Activated naive CD4-positive, alpha-beta T cell treated with anti-CD3 and anti-CD28 coated beads, Interleukin-2, amount 50 U/mL, for 24 hours (primary cell): ENCODE data around the gene PIBF1.
A peak's percentile ranks its signal among the peaks of the same experiment; 100 is the strongest.
"Not testable (repeated sequence)": the region's sequence is repeated elsewhere in the genome, so short reads cannot be mapped to it uniquely, and the experiment has no call there.

Experiments
- H3K27ac Mint-ChIP-seq: one replicate; pipeline ENCODE4 v1.8.0; 2021; ENCODE audit warnings: mild to moderate bottlenecking, mixed read lengths
- H3K27me3 Mint-ChIP-seq: one replicate; pipeline ENCODE4 v1.8.0; 2021; ENCODE audit warnings: mixed read lengths
- H3K36me3 Mint-ChIP-seq: one replicate; pipeline ENCODE4 v1.8.0; 2021; ENCODE audit warnings: mixed read lengths
- H3K4me1 Mint-ChIP-seq: one replicate; pipeline ENCODE4 v1.8.0; 2021; ENCODE audit warnings: mixed read lengths
- H3K4me3 Mint-ChIP-seq: one replicate; pipeline ENCODE4 v1.8.0; 2021; ENCODE audit warnings: mild to moderate bottlenecking, mixed read lengths
- H3K9me3 Mint-ChIP-seq: one replicate; pipeline ENCODE4 v1.8.0; 2021; ENCODE audit warnings: mixed read lengths

Gene PIBF1

DNA sequence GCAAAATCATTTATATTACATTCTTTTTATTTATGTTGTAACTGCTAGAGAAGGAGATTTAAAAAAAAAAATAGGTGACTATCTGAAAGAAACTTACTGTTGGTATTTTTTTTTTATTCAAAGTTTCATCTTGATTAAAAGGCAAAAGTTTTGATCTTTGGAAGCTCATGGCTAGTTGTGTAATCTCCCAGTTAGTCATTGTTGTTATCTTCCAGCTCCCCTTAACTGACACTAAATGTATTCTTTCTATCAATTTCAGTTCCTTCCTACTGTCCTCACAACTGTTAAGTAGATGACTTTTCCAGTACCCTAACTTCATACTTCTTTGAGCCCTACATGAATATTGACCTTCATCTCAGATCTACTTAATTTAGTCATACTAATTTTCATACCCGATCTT, 71.1 kb downstream of the PIBF1 start:
- H3K9me3 Mint-ChIP-seq, result no peaks in the 10 kb centered on the region
- no peak overlapping the region for H3K27ac Mint-ChIP-seq
- H3K27me3 Mint-ChIP-seq, result no peaks in the 10 kb centered on the region
- H3K4me3 Mint-ChIP-seq, result no peak overlapping the region
- peaks cover 3% of the 10 kb centered on the region for H3K4me1 Mint-ChIP-seq
- H3K36me3 Mint-ChIP-seq, result peaks cover 18% of the 10 kb centered on the region

DNA sequence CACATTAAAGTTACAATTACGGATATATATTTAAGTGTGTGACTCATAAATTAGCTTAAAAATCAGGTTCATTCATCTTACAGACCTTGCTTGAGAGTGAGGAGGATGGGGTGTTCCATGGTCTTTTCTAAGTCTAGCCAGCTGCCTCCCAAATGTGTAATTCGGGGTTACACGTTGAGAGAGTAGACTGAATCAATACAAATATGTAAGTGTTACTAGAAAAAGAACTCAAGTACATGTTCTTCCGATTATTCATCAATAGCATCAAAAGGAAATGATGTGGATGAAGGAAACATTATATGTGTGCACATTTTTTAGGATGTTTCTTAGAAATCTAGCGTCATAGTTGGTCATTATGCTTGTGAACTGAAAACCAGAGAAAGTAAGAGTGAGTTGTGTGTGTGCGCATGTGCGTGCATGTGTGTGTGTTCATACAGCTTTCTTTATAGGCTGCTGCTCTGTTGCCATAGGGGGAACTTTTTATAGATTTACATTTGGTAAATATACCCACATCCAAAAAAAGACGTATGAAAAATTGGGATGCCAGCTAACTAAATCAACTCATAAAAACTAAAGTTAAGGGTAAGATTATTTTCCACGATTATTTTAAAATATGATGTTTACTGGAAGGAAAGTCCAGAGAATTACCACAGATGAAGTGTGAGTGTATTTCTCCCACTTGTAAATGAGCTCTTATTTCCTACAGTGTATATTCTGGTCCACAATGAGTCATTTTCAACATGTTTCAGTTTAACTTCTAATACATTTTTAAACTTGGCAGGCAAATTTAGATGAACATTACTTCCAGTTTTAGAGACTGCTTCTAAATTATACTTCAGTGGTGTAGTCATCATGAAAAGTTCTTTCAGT, 82.4 kb downstream of the PIBF1 start:
- no peaks in the 10 kb centered on the region for H3K9me3 Mint-ChIP-seq
- H3K27ac Mint-ChIP-seq, result peak overlapping the region; percentile 92
- no peaks in the 10 kb centered on the region for H3K27me3 Mint-ChIP-seq
- peaks cover 35% of the 10 kb centered on the region for H3K36me3 Mint-ChIP-seq
- peak overlapping the region; percentile 27 for H3K4me3 Mint-ChIP-seq
- peaks cover 14% of the 10 kb centered on the region for H3K4me1 Mint-ChIP-seq

DNA sequence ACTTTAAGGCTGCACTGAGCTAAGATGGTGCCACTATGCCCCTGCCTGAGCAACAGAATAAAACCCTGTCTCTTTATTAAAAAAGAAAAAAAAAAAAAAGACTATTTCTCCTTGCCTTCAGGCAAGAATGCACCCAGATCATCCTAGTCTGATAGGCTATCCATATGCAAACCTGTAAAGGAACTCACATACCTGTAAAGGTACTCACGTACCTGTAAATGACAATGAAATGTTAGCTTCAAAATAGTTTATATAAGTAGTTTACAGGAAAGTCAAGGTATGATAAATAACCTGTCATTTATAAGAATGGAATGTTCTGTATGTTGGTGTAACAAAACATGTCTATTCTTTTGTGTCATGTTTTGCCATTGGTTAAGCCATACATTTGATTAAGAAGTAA, 86.3 kb downstream of the PIBF1 start:
- Mint-ChIP-seq H3K4me3 (no peak overlapping the region), H3K27ac (no peak overlapping the region), H3K4me1 (peaks cover 10% of the 10 kb centered on the region), H3K36me3 (peaks cover 41% of the 10 kb centered on the region), H3K9me3 (no peaks in the 10 kb centered on the region), H3K27me3 (no peaks in the 10 kb centered on the region)

DNA sequence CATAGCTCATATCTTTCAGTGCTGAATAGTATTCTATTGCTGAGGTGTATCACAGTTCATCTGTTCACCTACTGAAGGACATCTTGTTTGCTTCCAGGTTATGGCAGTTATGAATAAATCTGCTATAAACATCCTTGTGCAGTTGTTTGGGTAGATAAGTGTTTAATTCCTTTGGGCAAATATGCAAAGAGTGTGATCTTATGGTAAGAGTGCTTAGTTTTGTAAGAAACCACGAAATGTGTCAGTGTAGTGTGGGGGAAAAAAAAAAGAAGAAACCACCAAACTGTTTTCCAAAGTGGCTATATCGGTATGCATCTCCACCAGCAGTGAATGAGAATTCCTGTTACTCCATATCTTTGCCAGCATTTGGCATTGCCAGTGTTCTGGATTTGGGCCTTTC, 93.3 kb downstream of the PIBF1 start:
- peaks cover 53% of the 10 kb centered on the region for H3K36me3 Mint-ChIP-seq
- H3K4me1 Mint-ChIP-seq, result peaks cover 8% of the 10 kb centered on the region
- H3K27ac Mint-ChIP-seq, result no peak overlapping the region
- H3K4me3 Mint-ChIP-seq, result no peak overlapping the region
- no peaks in the 10 kb centered on the region for H3K27me3 Mint-ChIP-seq
- H3K9me3 Mint-ChIP-seq, result no peaks in the 10 kb centered on the region

DNA sequence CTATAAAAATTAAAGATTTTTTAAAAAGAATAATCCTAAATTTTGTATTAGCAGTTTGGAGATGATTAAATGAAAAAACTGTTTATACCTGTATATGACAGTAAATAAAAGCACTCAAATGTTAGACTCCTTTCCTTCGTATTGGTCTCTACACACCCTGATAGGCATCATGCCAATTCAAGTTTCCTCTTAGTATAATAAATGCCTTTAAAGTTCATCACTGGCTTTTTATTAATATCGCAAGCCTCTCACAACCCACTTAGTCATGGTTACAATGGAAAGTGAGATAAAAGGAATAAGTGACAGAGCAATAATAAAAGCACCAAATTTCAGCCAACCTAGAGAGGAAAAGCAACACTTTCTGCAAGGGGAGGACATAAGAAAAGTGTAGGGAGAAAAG, 102.2 kb downstream of the PIBF1 start:
- Mint-ChIP-seq H3K9me3 (no peaks in the 10 kb centered on the region), H3K36me3 (peaks cover 25% of the 10 kb centered on the region), H3K27ac (no peak overlapping the region), H3K27me3 (no peaks in the 10 kb centered on the region), H3K4me3 (no peak overlapping the region), H3K4me1 (peaks cover 4% of the 10 kb centered on the region)

DNA sequence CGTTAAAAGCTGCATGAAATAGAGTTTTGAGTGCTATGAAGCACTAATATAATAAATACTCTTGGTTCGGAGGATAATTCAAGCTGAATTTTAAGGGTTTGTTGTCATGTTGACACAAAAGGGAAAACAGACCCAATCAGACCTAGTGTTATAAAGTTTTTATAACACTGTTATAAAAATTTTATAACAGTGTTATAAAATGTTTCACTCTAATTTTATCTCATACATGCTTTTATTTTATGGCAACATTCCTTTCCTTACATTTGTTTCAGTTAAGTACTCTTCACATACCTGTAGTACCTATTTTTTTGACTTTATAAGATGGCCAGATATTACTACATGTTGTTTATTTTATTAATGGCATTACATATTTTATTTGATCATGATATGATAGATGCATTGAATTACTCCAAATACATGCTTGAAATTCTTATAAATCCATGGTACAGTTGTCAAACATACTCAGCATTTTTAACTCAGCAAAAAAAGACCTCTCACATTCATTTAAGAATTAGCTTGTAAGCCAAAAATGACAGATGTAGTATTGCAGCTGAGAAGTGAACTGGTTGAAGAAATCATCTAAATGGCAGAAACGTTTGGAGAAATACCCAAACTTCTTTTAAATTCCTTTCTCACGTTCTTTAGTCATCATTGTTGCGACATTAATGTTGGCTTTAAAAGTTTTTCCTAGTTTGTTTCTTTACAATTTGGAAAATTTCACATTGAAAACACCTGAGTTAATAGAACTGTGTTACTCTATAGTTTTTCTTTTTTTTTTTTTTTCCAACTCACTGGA, 104.5 kb downstream of the PIBF1 start:
- Mint-ChIP-seq H3K27ac (no peak overlapping the region), H3K4me3 (no peak overlapping the region), H3K27me3 (no peaks in the 10 kb centered on the region), H3K4me1 (peaks cover 8% of the 10 kb centered on the region), H3K9me3 (no peaks in the 10 kb centered on the region), H3K36me3 (peaks cover 24% of the 10 kb centered on the region)

DNA sequence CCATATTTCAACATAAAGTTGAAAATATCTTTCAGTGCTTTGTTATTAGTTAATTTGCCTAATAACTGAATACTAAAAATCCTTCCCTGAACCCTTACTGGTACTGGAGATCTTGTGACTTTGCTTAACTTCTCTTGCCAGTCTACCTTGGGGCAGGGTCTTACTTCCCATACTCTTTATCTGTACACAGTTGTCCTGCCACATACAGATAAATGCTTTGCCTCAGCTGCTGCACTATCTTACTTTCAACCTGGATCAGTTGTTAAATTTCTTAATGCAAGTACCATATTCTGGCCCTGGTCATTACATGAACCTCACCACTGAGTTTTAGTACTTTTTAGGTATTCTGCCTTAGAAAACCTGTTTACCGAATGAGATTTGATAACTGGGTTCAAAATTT, 107.6 kb downstream of the PIBF1 start:
- Mint-ChIP-seq H3K36me3 (peaks cover 18% of the 10 kb centered on the region), H3K9me3 (no peaks in the 10 kb centered on the region), H3K4me3 (no peak overlapping the region), H3K4me1 (peaks cover 8% of the 10 kb centered on the region), H3K27ac (no peak overlapping the region), H3K27me3 (no peaks in the 10 kb centered on the region)

DNA sequence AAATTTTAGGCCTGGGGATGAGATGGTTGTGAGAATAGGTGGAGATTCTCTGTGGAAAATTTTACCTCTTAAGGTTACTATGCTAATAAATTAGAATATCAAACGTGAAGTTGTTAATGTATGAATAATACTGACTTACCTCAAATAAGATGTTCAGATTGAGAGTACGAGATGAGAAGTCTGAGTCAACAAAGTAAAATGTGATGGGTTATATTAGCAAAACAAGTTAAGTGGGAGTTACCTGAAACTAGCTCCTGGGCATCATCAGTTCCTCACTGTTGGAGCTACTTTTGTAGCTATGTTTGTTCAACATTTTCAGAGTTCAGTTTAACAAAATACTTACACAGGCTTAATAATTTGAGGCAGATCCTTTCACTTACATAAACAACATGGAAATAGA, 108.6 kb downstream of the PIBF1 start:
- no peaks in the 10 kb centered on the region for H3K9me3 Mint-ChIP-seq
- H3K27me3 Mint-ChIP-seq, result no peaks in the 10 kb centered on the region
- H3K27ac Mint-ChIP-seq, result peak overlapping the region; percentile 38
- H3K4me1 Mint-ChIP-seq, result peaks cover 8% of the 10 kb centered on the region
- H3K4me3 Mint-ChIP-seq, result no peak overlapping the region
- peaks cover 16% of the 10 kb centered on the region for H3K36me3 Mint-ChIP-seq

DNA sequence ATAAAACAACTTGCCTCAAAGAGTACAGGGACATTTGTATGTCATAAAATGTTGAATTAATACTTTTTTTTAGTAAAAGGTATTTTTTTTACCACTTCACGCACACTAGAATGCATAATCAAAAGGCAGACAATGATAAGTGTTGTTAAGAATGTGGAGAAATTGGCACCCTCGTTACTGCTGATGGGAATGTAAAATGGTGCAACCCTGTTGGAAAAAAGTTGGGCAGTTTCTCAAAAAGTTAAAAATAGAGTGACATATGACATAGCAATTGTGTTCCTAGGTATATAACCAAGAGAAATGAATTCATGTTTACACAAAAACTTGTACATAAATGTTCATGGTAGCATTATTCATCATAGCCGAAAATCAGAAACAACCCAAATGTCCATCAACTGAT, 109.5 kb downstream of the PIBF1 start:
- Mint-ChIP-seq H3K27ac (no peak overlapping the region), H3K4me3 (no peak overlapping the region), H3K36me3 (peaks cover 18% of the 10 kb centered on the region), H3K4me1 (peaks cover 8% of the 10 kb centered on the region), H3K27me3 (no peaks in the 10 kb centered on the region), H3K9me3 (no peaks in the 10 kb centered on the region)

DNA sequence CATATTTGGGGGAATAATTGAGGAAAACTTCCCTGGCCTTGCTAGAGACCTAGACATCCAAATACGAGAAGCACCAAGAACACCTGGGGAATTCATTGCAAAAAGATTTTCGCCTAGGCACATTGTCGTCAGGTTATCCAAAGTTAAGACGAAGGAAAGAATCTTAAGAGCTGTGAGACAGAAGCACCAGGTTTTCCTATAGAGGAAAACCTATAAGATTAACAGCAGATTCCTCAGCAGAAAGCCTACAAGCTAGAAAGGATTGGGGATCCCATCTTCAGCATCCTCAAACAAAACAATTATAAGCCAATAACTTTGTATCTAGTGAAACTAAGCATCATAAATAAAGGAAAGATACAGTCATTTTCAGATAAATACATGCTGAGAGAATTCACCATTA, 114.9 kb downstream of the PIBF1 start:
- no peaks in the 10 kb centered on the region for H3K27me3 Mint-ChIP-seq
- peaks cover 12% of the 10 kb centered on the region for H3K9me3 Mint-ChIP-seq
- no peak overlapping the region for H3K27ac Mint-ChIP-seq
- peaks cover 31% of the 10 kb centered on the region for H3K36me3 Mint-ChIP-seq
- H3K4me3 Mint-ChIP-seq, result no peak overlapping the region
- no peaks in the 10 kb centered on the region for H3K4me1 Mint-ChIP-seq

DNA sequence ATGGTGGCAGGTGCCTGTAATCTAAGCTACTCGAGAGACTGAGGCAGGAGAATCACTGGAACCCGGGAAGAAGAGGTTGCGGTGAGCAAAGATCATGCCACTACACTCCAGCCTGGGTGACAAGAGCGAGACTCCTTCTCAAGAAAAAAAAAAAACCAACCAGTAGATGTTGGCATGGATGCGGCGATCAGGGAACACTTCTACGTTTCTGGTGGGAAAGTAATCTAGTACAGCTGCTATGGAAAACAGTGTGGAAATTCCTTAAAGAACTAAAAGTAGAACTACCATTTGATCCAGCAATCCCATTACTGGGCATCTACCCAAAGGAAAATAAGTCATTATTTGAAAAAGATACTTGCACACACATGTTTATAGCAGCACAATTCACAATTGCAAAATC, 119.6 kb downstream of the PIBF1 start:
- H3K4me1 Mint-ChIP-seq, H3K4me3 Mint-ChIP-seq, H3K27me3 Mint-ChIP-seq, H3K27ac Mint-ChIP-seq: not testable (repeated sequence)
- peaks cover 23% of the 10 kb centered on the region for H3K36me3 Mint-ChIP-seq
- peaks cover 12% of the 10 kb centered on the region for H3K9me3 Mint-ChIP-seq

DNA sequence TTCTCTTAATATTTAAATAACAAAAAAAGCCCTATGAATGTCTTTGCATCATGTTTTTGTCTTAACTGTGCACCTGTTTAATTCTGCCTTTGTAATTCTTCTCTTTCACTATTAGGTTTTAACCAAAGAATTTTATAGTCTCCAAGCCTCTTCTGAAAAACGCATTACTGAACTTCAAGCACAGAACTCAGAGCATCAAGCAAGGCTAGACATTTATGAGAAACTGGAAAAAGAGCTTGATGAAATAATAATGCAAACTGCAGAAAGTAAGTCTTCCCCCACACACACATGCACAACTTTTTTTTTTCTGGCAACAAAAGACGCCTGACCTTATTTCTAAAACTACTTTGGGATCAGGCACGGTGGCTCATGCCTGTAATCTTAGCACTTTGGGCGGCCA, 126.5 kb downstream of the PIBF1 start:
- H3K4me1 Mint-ChIP-seq, result no peaks in the 10 kb centered on the region
- H3K27me3 Mint-ChIP-seq, result no peaks in the 10 kb centered on the region
- H3K36me3 Mint-ChIP-seq, result peaks cover 29% of the 10 kb centered on the region
- H3K27ac Mint-ChIP-seq, result no peak overlapping the region
- no peak overlapping the region for H3K4me3 Mint-ChIP-seq
- H3K9me3 Mint-ChIP-seq, result no peaks in the 10 kb centered on the region

DNA sequence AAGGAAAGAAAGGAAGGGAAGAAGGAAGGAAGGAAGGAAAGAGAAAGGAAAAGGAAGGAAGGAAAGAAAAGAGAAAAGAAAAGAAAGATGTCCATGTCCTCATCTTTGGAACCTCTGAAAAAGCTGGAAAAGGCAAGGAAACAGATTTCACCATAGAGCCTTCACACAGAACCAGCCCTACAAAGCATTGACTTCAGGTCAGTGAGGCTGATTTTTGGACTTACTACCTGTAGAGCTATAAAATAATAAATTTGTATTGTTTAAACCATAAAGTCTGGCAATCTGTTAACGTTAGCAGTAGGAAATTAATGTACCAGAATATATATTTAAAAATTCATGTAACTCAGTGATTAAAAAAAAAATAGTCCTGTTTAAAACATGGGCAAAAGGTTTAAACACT, 130.0 kb downstream of the PIBF1 start:
- Mint-ChIP-seq H3K36me3 (peaks cover 26% of the 10 kb centered on the region), H3K27ac (no peak overlapping the region)

DNA sequence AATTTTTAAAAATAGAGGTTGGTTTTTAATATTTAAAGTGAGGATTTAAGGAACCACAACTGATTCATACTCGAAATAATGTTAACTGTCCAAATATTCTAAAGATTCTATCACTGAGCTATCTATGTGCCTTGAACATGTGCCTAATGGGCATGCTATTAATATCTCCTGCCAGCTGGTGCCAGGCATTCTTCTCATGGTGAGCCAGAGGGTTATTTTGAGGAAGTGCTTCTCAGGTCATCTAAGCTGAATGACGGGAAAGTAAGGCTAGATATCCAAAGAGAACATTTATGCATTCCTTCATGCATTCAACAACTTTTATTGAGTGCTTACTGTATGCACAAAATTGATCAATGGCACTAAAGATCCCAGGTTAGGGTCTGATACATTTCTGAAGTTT, 138.2 kb downstream of the PIBF1 start:
- Mint-ChIP-seq H3K9me3 (no peaks in the 10 kb centered on the region), H3K27ac (no peak overlapping the region), H3K36me3 (peaks cover 19% of the 10 kb centered on the region), H3K27me3 (no peaks in the 10 kb centered on the region), H3K4me3 (no peak overlapping the region), H3K4me1 (peaks cover 5% of the 10 kb centered on the region)

More for the DNA sequence above, 130.0 kb downstream of the PIBF1 start:
- Mint-ChIP-seq H3K4me1 (no peaks in the 10 kb centered on the region), H3K9me3 (no peaks in the 10 kb centered on the region), H3K27me3 (no peaks in the 10 kb centered on the region), H3K4me3 (no peak overlapping the region)

DNA sequence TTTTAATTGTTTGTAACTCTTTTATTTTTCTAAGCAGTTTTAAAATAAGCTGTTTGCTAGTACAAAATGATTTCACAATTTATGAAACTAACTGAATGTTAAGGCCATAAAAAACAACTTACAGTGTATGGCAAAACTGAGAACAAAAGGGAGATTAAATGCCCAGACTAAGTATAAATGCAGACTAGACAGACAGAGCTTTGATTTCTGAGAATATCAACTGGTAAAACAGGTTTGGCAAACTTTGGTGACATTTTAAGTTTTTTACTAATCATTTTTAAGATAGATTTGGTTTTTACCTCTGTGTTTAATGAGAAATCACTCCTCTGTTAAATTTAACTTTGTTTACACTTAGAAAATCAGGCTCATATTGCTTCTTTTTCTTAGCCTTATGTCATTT, 149.4 kb downstream of the PIBF1 start:
- H3K4me1 Mint-ChIP-seq, result no peaks in the 10 kb centered on the region
- peaks cover 33% of the 10 kb centered on the region for H3K36me3 Mint-ChIP-seq
- H3K9me3 Mint-ChIP-seq, result no peaks in the 10 kb centered on the region
- no peak overlapping the region for H3K4me3 Mint-ChIP-seq
- no peaks in the 10 kb centered on the region for H3K27me3 Mint-ChIP-seq
- H3K27ac Mint-ChIP-seq, result no peak overlapping the region

DNA sequence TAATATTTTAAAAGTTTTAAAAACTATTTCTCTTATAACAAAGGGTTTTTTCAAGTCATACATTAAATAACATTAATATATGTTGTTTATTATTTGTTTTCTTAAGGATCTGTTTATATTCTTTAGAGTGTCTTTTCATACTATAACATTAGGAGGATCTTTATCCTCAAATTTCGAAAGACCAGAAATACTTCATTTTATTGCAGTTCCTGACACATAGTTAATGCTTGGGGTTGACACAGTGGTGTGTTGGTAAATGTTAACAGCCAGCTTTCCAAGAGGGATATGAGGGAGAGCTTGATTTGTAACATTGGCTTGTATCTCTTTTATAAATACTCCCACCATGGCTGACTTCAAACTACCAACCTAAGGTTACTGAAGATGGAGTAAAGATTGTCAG, 150.3 kb downstream of the PIBF1 start:
- H3K27ac Mint-ChIP-seq, result no peak overlapping the region
- H3K9me3 Mint-ChIP-seq, result no peaks in the 10 kb centered on the region
- H3K4me3 Mint-ChIP-seq, result no peak overlapping the region
- H3K27me3 Mint-ChIP-seq, result no peaks in the 10 kb centered on the region
- peaks cover 33% of the 10 kb centered on the region for H3K36me3 Mint-ChIP-seq
- H3K4me1 Mint-ChIP-seq, result no peaks in the 10 kb centered on the region
